Suprapubic skin (tissue), 4 donors: ENCODE measurements around the gene ZFP69. TPM values are rescaled to one million over a fixed set of nuclear protein-coding genes. Genes with fewer than 3 reads are reported as not detected.

ENCODE experiments used
- DNase-seq, 2 donors: peaks; one replicate each; pipeline ENCODE4 v3.0.0-alpha.2; 2019; ENCODE audit warnings: low spot score in 2 of 2
- H3K27ac ChIP-seq: fragments of 200-600 bp; sonication (generic); one replicate; pipeline ENCODE4 v1.5.1; 2019
- H3K27me3 ChIP-seq: fragments of 200-600 bp; sonication (generic); one replicate; pipeline ENCODE4 v1.5.1; 2019
- H3K36me3 ChIP-seq: fragments of 200-600 bp; sonication (generic); one replicate; pipeline ENCODE4 v1.5.1; 2019
- H3K4me1 ChIP-seq: fragments of 200-600 bp; sonication (generic); one replicate; pipeline ENCODE4 v1.5.1; 2019
- H3K4me3 ChIP-seq: fragments of 200-600 bp; sonication (generic); one replicate; pipeline ENCODE4 v1.5.1; 2019; ENCODE audit warnings: mild to moderate bottlenecking
- H3K9me3 ChIP-seq: fragments of 200-600 bp; sonication (generic); one replicate; pipeline ENCODE4 v1.5.1; 2019
- CTCF ChIP-seq, 2 donors: fragments of 200-600 bp in 1 of 2; fragments of 450-650 bp in 1 of 2; sonication (generic) in 1 of 2; IDR thresholded peaks; one replicate each; pipeline ENCODE4 v1.5.1; 2016 to 2019; ENCODE audit warnings: antibody characterized with exemption in 2 of 2, mild to moderate bottlenecking in 1 of 2, moderate library complexity in 1 of 2
- EP300 ChIP-seq: sonication (generic); formaldehyde crosslinking; IDR thresholded peaks from one replicate; pipeline ENCODE4 v1.6.1; 2017; ENCODE audit warnings: antibody characterized with exemption
- POLR2A ChIP-seq, 2 donors: fragments of 450-650 bp; IDR thresholded peaks; one replicate each; pipeline ENCODE4 v1.6.1; 2017; ENCODE audit warnings: antibody characterized with exemption in 2 of 2, mild to moderate bottlenecking in 2 of 2, moderate library complexity in 2 of 2
- POLR2AphosphoS5 ChIP-seq, 3 donors: sonication (generic); formaldehyde crosslinking; IDR thresholded peaks; one replicate each; pipeline ENCODE4 v1.6.1; 2017; ENCODE audit warnings: antibody characterized with exemption in 3 of 3
- WGBS: methylation state at CpG from one replicate; pipeline ENCODE4 v1.1.5; 2018; 5-methylcytosine and 5-hydroxymethylcytosine counted together
- total RNA-seq, 4 donors: library from RNA; depleted of rRNA; stranded (reverse); fragments of >200 nt; gene quantifications; one replicate each; pipeline ENCODE4 v1.1.0, GENCODE V29; 2016

The ZFP69 gene
- 1 to 10 TPM; 1.4 to 2.7 (median 1.7) TPM for total RNA-seq

- H3K4me1 ChIP-seq = peaks cover 7% of the 10 kb centered on the region
- TF ChIP-seq POLR2A (IDR thresholded peaks at IDR 0.05) (peak in 1 of 2 donors; percentile 26), EP300 (no peak), POLR2AphosphoS5 (IDR thresholded peaks at IDR 0.05) (no peak), CTCF (IDR thresholded peaks at IDR 0.05) (no peak)
- DNase-seq = peak; percentile 67 to 83
- H3K27ac ChIP-seq = no peak within 1 kb of the TSS
- under 1% methylated on average over 29 of the region's 65 CpGs for WGBS
- peaks cover 5% of the 10 kb centered on the region for H3K9me3 ChIP-seq
- H3K36me3 ChIP-seq = peaks cover 7% of the 10 kb centered on the region
- no peaks in the 10 kb centered on the region for H3K27me3 ChIP-seq
- H3K4me3 ChIP-seq = peak within 1 kb of the TSS; percentile 69
Observed at GRCh38 chr1:40476924-40477677, at the start of gene ZFP69. ZFP69 (plus strand) TSS chr1:40477290; CDS start chr1:40479362, 2,072 bp downstream.

DNA sequence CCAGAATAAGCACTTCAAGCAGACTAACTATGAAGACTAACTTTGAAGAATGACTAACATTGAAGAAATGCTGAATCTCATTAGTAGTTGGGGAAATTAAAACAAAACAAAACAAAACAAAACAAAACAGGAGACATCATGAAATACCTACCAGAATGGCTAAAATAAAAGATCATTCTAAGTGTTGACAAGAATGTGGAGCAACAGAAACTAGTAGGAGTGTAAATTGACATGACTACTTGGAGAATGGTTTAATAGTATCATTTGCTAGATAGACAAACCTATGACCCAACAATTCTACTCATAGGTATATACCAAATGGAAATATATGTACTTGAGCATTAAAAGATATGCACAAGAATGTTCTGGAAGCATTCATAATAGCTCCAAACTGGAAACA is 45.7 kb upstream of the ZFP69 start:
- Histone ChIP-seq H3K27me3 (no peaks in the 10 kb centered on the region), H3K36me3 (no peaks in the 10 kb centered on the region), H3K4me1 (no peaks in the 10 kb centered on the region), H3K4me3 (no peak overlapping the region), H3K27ac (no peak overlapping the region), H3K9me3 (no peaks in the 10 kb centered on the region)
- no peak for DNase-seq
- TF ChIP-seq CTCF (IDR thresholded peaks at IDR 0.05) (no peak), EP300 (no peak), POLR2AphosphoS5 (IDR thresholded peaks at IDR 0.05) (no peak), POLR2A (IDR thresholded peaks at IDR 0.05) (no peak)

GRCh38 chr1:40432644-40433390 is 44.3 kb upstream of the ZFP69 start:
- WGBS = 61% methylated on average over 3 of the region's 3 CpGs
- TF ChIP-seq POLR2AphosphoS5 (IDR thresholded peaks at IDR 0.05) (no peak), POLR2A (IDR thresholded peaks at IDR 0.05) (no peak), EP300 (no peak), CTCF (IDR thresholded peaks at IDR 0.05) (no peak)
- Histone ChIP-seq H3K9me3 (no peaks in the 10 kb centered on the region), H3K27ac (no peak overlapping the region), H3K27me3 (no peaks in the 10 kb centered on the region), H3K36me3 (no peaks in the 10 kb centered on the region), H3K4me3 (no peak overlapping the region), H3K4me1 (no peaks in the 10 kb centered on the region)
- no peak for DNase-seq

GRCh38 chr1:40435471-40435870 is 41.6 kb upstream of the ZFP69 start:
- no peaks in the 10 kb centered on the region for H3K36me3 ChIP-seq
- H3K27ac ChIP-seq = no peak overlapping the region
- WGBS = 94% methylated on average over 5 of the region's 5 CpGs
- no peak for DNase-seq
- no peaks in the 10 kb centered on the region for H3K27me3 ChIP-seq
- no peaks in the 10 kb centered on the region for H3K9me3 ChIP-seq
- TF ChIP-seq EP300 = no peak
- no peak for TF ChIP-seq POLR2A (IDR thresholded peaks at IDR 0.05)
- TF ChIP-seq POLR2AphosphoS5 (IDR thresholded peaks at IDR 0.05) = no peak
- TF ChIP-seq CTCF (IDR thresholded peaks at IDR 0.05) = no peak
- no peak overlapping the region for H3K4me3 ChIP-seq
- H3K4me1 ChIP-seq = no peaks in the 10 kb centered on the region

GRCh38 chr1:40435876-40436275 is 41.2 kb upstream of the ZFP69 start:
- Histone ChIP-seq H3K4me1 (no peaks in the 10 kb centered on the region), H3K27me3 (no peaks in the 10 kb centered on the region), H3K9me3 (no peaks in the 10 kb centered on the region), H3K4me3 (no peak overlapping the region), H3K27ac (no peak overlapping the region), H3K36me3 (no peaks in the 10 kb centered on the region)
- DNase-seq = no peak
- 80% methylated on average over 4 of the region's 4 CpGs for WGBS
- no peak for TF ChIP-seq CTCF (IDR thresholded peaks at IDR 0.05)
- TF ChIP-seq POLR2A (IDR thresholded peaks at IDR 0.05) = no peak
- no peak for TF ChIP-seq EP300
- TF ChIP-seq POLR2AphosphoS5 (IDR thresholded peaks at IDR 0.05) = no peak
